H1 (cell line): Measurements from ENCODE around the gene SMIM35. TPM values are rescaled to one million over a fixed set of nuclear protein-coding genes. Genes with fewer than 3 reads are reported as not detected.

Experiments used
- CTCF ChIA-PET: fragments of 300-600 bp; sonication (Branson Sonifier 250); formaldehyde crosslinking; loops from one replicate; lab custom pipeline; 2021; ENCODE audit not compliant: partially characterized antibody; lab: Charles Lee
- POLR2A ChIA-PET: fragments of 300-600 bp; sonication (Branson Sonifier 250); formaldehyde crosslinking; loops from one replicate; lab custom pipeline; 2021; ENCODE audit warnings: inconsistent platforms; ENCODE audit not compliant: partially characterized antibody; lab: Charles Lee
- DNase-seq, 2 experiments: peaks; one replicate each; pipeline versions ENCODE4 v3.0.0 to v3.0.0-alpha.2; 2010 to 2022; ENCODE audit warnings: low spot score in 2 of 2, low read depth in 1 of 2, mixed read lengths in 1 of 2
- FAIRE-seq: peaks from 2 replicates; lab custom pipeline; 2011; peaks lifted over from hg19 to GRCh38; lab: Jason Lieb, UNC
- H2AFZ ChIP-seq: 2 replicates; pipeline ENCODE4 v1.8.1; 2012; ENCODE audit warnings: low read length, inconsistent platforms
- H2AK5ac ChIP-seq: 2 replicates; pipeline ENCODE4 v1.6.1; 2013; ENCODE audit warnings: low read depth, low read length
- H2BK120ac ChIP-seq: replicated peaks from 2 replicates; pipeline ENCODE3; 2013; ENCODE audit warnings: low read depth, low read length, inconsistent platforms
- H2BK12ac ChIP-seq: 2 replicates; pipeline ENCODE4 v1.6.1; 2013; ENCODE audit warnings: low read depth, low read length
- H2BK15ac ChIP-seq: 2 replicates; pipeline ENCODE4 v1.6.1; 2013; ENCODE audit warnings: low read length
- H2BK20ac ChIP-seq: 2 replicates; pipeline ENCODE4 v1.6.1; 2013; ENCODE audit warnings: low read length
- H2BK5ac ChIP-seq: 2 replicates; pipeline ENCODE4 v1.6.1; 2013; ENCODE audit warnings: low read depth, low read length
- H3K14ac ChIP-seq: 2 replicates; pipeline ENCODE4 v1.6.1; 2013; ENCODE audit warnings: inconsistent platforms; ENCODE audit not compliant: insufficient read length
- H3K18ac ChIP-seq: 2 replicates; pipeline ENCODE4 v1.6.1; 2013; ENCODE audit warnings: low read length; ENCODE audit errors: extremely low read depth
- H3K23ac ChIP-seq: 2 replicates; pipeline ENCODE4 v1.6.1; 2013; ENCODE audit warnings: inconsistent platforms; ENCODE audit not compliant: insufficient read length
- H3K23me2 ChIP-seq: 2 replicates; pipeline ENCODE4 v1.6.1; 2013; ENCODE audit warnings: low read depth, low read length
- H3K27ac ChIP-seq: 2 replicates; pipeline ENCODE4 v1.6.1; 2011; ENCODE audit warnings: low read depth, low read length, inconsistent platforms
- H3K27me3 ChIP-seq, 4 experiments: replicated peaks in 1 of 4; 1 replicate in 1 of 4; 2 replicates in 3 of 4; pipeline versions ENCODE4 v1.6.1 to v1.8.1; 2011 to 2013; ENCODE audit warnings: low read length in 3 of 4, mild to moderate bottlenecking in 3 of 4, inconsistent platforms in 2 of 4, mixed read lengths in 2 of 4, moderate library complexity in 1 of 4; ENCODE audit not compliant: control insufficient read depth in 3 of 4, insufficient read depth in 3 of 4; ENCODE audit errors: extremely low read depth in 1 of 4
- H3K36me3 ChIP-seq, 4 experiments: 2 replicates each; pipeline versions ENCODE4 v1.6.1 to v1.8.1; 2011 to 2013; ENCODE audit warnings: mild to moderate bottlenecking in 4 of 4, low read length in 3 of 4, moderate library complexity in 2 of 4, control low read depth in 1 of 4, inconsistent platforms in 1 of 4; ENCODE audit not compliant: insufficient read depth in 4 of 4, control insufficient read depth in 2 of 4
- H3K4ac ChIP-seq: replicated peaks from 2 replicates; pipeline ENCODE3; 2013; ENCODE audit warnings: low read length, low read depth, mixed read lengths, inconsistent platforms; ENCODE audit not compliant: insufficient read length
- H3K4me1 ChIP-seq, 4 experiments: replicated peaks in 1 of 4; 1 replicate in 1 of 4; 2 replicates in 3 of 4; pipeline versions ENCODE4 v1.6.1 to v1.8.1; 2011 to 2013; ENCODE audit warnings: low read length in 3 of 4, inconsistent platforms in 2 of 4, mixed read lengths in 1 of 4; ENCODE audit not compliant: insufficient read depth in 4 of 4, control insufficient read depth in 3 of 4
- H3K4me2 ChIP-seq, 2 experiments: 2 replicates each; pipeline versions ENCODE4 v1.6.1 to v1.8.1; 2011 to 2013; ENCODE audit warnings: low read depth in 2 of 2, low read length in 2 of 2, control low read depth in 1 of 2, inconsistent platforms in 1 of 2, mild to moderate bottlenecking in 1 of 2; ENCODE audit not compliant: insufficient read depth in 1 of 2
- H3K4me3 ChIP-seq, 4 experiments: fragments of 200-600, 300-600 bp in 1 of 4; sonication (generic), shearing (Covaris generic), sonication (Bioruptor Twin) in 1 of 4; 2 replicates each; pipeline versions ENCODE4 v1.5.1 to v1.8.1; 2011 to 2016; ENCODE audit warnings: low read length in 4 of 4, low read depth in 3 of 4, control low read depth in 2 of 4, inconsistent platforms in 2 of 4, mild to moderate bottlenecking in 2 of 4, mixed read lengths in 1 of 4, moderate library complexity in 1 of 4; ENCODE audit not compliant: insufficient read depth in 2 of 4; ENCODE audit errors: extremely low read depth in 1 of 4
- H3K56ac ChIP-seq: replicated peaks from 2 replicates; pipeline ENCODE3; 2013; ENCODE audit warnings: low read depth, mild to moderate bottlenecking, mixed read lengths, low read length, inconsistent platforms; ENCODE audit not compliant: insufficient read length
- H3K79me1 ChIP-seq: 2 replicates; pipeline ENCODE4 v1.6.1; 2013; ENCODE audit warnings: low read depth, low read length, control low read depth
- H3K79me2 ChIP-seq, 2 experiments: 2 replicates each; pipeline versions ENCODE4 v1.6.1 to v1.8.1; 2012 to 2013; ENCODE audit warnings: low read length in 2 of 2, mild to moderate bottlenecking in 2 of 2, inconsistent platforms in 1 of 2; ENCODE audit not compliant: insufficient read depth in 2 of 2, control insufficient read depth in 1 of 2
- H3K9ac ChIP-seq, 4 experiments: replicated peaks in 1 of 4; 1 replicate in 1 of 4; 2 replicates in 3 of 4; pipeline versions ENCODE4 v1.6.1 to v1.8.1; 2011 to 2013; ENCODE audit warnings: low read depth in 3 of 4, low read length in 3 of 4, control low read depth in 2 of 4, mild to moderate bottlenecking in 2 of 4, moderate library complexity in 2 of 4, inconsistent platforms in 1 of 4; ENCODE audit errors: extremely low read depth in 1 of 4
- H3K9me3 ChIP-seq, 2 experiments: 2 replicates each; pipeline versions ENCODE4 v1.6.1 to v1.8.1; 2012 to 2013; ENCODE audit warnings: mild to moderate bottlenecking in 2 of 2, moderate library complexity in 2 of 2, control low read depth in 1 of 2, inconsistent platforms in 1 of 2, low read depth in 1 of 2, low read length in 1 of 2, mixed read lengths in 1 of 2; ENCODE audit not compliant: insufficient read depth in 2 of 2
- H4K20me1 ChIP-seq, 2 experiments: replicated peaks in 1 of 2; 2 replicates each; pipeline versions ENCODE3 to v1.8.1; 2011 to 2013; ENCODE audit warnings: inconsistent platforms in 2 of 2, low read length in 2 of 2, mild to moderate bottlenecking in 1 of 2; ENCODE audit not compliant: insufficient read depth in 2 of 2, control insufficient read depth in 1 of 2
- H4K5ac ChIP-seq: 2 replicates; pipeline ENCODE4 v1.6.1; 2013; ENCODE audit warnings: low read length, low read depth, mixed read lengths, inconsistent platforms; ENCODE audit not compliant: insufficient read length
- H4K8ac ChIP-seq: 2 replicates; pipeline ENCODE4 v1.8.0; 2013; ENCODE audit warnings: mild to moderate bottlenecking, moderate library complexity, low read length, inconsistent platforms; ENCODE audit not compliant: insufficient read depth; ENCODE audit errors: extremely low read depth
- H4K91ac ChIP-seq: replicated peaks from 2 replicates; pipeline ENCODE3; 2013; ENCODE audit warnings: low read length, mixed read lengths, inconsistent platforms; ENCODE audit not compliant: insufficient read length
- BCL11A ChIP-seq, 2 experiments: IDR thresholded peaks; one replicate each; pipeline ENCODE4 v1.6.1; 2011; ENCODE audit warnings: low read depth in 2 of 2, low read length in 2 of 2, mild to moderate bottlenecking in 2 of 2
- HDAC2 ChIP-seq, 2 experiments: fragments of 300-600 bp in 1 of 2; sonication (generic) in 1 of 2; IDR thresholded peaks; 2 replicates each; pipeline ENCODE4 v1.6.1; 2011 to 2012; ENCODE audit warnings: low read depth in 2 of 2, low read length in 2 of 2, mild to moderate bottlenecking in 2 of 2, moderate library complexity in 2 of 2, borderline replicate concordance in 1 of 2, inconsistent platforms in 1 of 2
- NANOG ChIP-seq: IDR thresholded peaks from 2 replicates; pipeline ENCODE4 v1.6.1; 2011; ENCODE audit warnings: low read length, low read depth, mild to moderate bottlenecking, inconsistent platforms; ENCODE audit not compliant: insufficient read depth, poor library complexity, severe bottlenecking
- RAD21 ChIP-seq, 2 experiments: IDR thresholded peaks in 1 of 2; conservative IDR thresholded peaks in 1 of 2; 2 replicates each; pipeline ENCODE4 v1.6.1; 2011; ENCODE audit warnings: low read depth in 2 of 2, low read length in 2 of 2, improper control_type of control experiment in 1 of 2, inconsistent platforms in 1 of 2, mild to moderate bottlenecking in 1 of 2, moderate library complexity in 1 of 2
- WGBS, 2 experiments: shearing (Covaris generic) in 1 of 2; methylation state at CpG; one replicate each; pipeline versions ENCODE4 v1.1.6 to v1.1.7; 2013 to 2015; ENCODE audit warnings: low lambda C conversion rate in 2 of 2, mixed read lengths in 2 of 2, inconsistent platforms in 1 of 2, low coverage in 1 of 2, missing lambda C conversion rate in 1 of 2; ENCODE audit not compliant: insufficient replicate concordance in 2 of 2, insufficient coverage in 1 of 2, insufficient read length in 1 of 2; ENCODE audit errors: extremely low coverage in 1 of 2, missing lambda C conversion rate in 1 of 2; 5-methylcytosine and 5-hydroxymethylcytosine counted together
- polyA plus RNA-seq, 7 experiments: library from polyadenylated mRNA; depleted of rRNA in 3 of 7; stranded (reverse) in 5 of 7; unstranded in 2 of 7; fragments of >200 nt in 5 of 7; fragments of 200-250 nt in 2 of 7; gene quantifications; 1 replicate in 5 of 7; 2 replicates in 1 of 7; 4 replicates in 1 of 7; pipeline versions ENCODE4 v1.2.1 to v1.2.3, GENCODE V29; 2011 to 2013; ENCODE audit warnings: missing spikeins in 2 of 7, mixed read lengths in 2 of 7
- total RNA-seq: library from RNA; stranded (reverse); fragmentation: NEBNext Ultra II Directional; extraction: Animal tissue kit (Norgen Biotek cat#: 25700); gene quantifications from 2 replicates; pipeline ENCODE4 v1.2.1, GENCODE V29; 2021

SMIM35 gene
- total and polyA plus RNA-seq, 2 of the 8 experiments (the other 6 are each of a cell fraction or from before 2014, with no cell fraction given): not detected

DNA sequence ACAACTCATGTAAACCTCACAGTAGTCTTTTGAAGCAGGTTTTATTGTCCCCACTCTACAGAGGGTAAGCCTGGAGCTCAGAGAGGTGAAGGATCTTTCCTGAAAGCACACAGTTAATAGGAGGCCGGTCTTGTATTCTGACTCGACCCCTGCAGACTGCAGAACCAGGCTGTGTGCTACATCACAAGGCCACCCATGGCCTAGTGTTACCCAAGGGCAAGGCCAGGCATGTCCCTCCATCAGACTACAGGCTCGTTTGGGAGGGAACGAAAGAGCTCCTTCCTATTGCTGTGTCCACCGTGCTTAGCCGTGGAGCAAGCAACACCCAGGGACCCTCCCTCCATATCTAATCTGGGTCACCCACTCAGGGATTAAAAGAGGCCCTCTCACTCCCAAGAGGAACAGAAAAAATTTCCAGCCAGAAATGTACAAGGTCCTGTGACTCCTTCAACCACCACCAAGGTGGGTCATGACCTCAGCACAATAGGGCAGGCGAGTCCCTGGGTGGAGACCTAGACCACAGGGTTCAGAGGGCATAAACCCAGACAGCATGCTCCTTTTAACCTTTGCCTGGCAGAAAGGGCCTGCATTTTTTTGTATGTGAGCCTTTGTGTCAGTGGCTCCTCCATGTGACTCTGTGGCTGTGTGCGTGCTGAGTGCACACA, 6.3 kb upstream of the SMIM35 start:
- 0 out of 2 replicates have a peak overlapping the region, but pooled peaks have one; percentile 50 for H2BK20ac ChIP-seq
- ChIA-PET POLR2A (interaction anchor here (0.6 to 1.3 kb wide), 2 partner anchors 13 to 156 kb away, joined by 3 to 4 read pairs; no protein-coding TSS in a partner anchor), CTCF (interaction anchor here (0.6 to 2.0 kb wide), 2 partner anchors 9 to 156 kb away, joined by 3 to 5 read pairs; no protein-coding TSS in a partner anchor)
- H3K27ac ChIP-seq: no peak overlapping the region
- H3K4ac ChIP-seq: no peak overlapping the region
- TF ChIP-seq BCL11A (IDR thresholded peaks at IDR 0.05; ENCODE audit: low read depth in 2 of 2, low read length in 2 of 2): no peak
- no peak for TF ChIP-seq NANOG
- no peak for TF ChIP-seq RAD21 (IDR thresholded peaks at IDR 0.05 in 1 of 2, conservative IDR thresholded peaks at IDR 0.05 in 1 of 2; ENCODE audit: low read depth in 2 of 2, low read length in 2 of 2)
- TF ChIP-seq HDAC2 (IDR thresholded peaks at IDR 0.05; ENCODE audit: borderline replicate concordance in 1 of 2, low read depth in 2 of 2, low read length in 2 of 2): no peak
- TF ChIP-seq, all 59 proteins: peak for 0
- FAIRE-seq (no peak), DNase-seq (no peak)
- no peak overlapping the region for H3K4me3 ChIP-seq
- peak overlapping the region; percentile 83; the same call in 1 of the 2 replicates for H3K18ac ChIP-seq
- no peaks in the 10 kb centered on the region; a peak in 1 of 7 replicates for H3K4me1 ChIP-seq
- H4K8ac ChIP-seq: no peak overlapping the region
- no peak overlapping the region for H2BK12ac ChIP-seq
- no peak overlapping the region for H4K91ac ChIP-seq
- no peak overlapping the region for H3K9ac ChIP-seq
- peaks cover 2% of the 10 kb centered on the region; the same call in 1 of the 2 replicates for H3K23me2 ChIP-seq
- 82% methylated on average over 8 of the region's 8 CpGs; no CpG with 5 or more reads in 1 of the 2 experiments for WGBS, 2 experiments
- no peak overlapping the region for H3K56ac ChIP-seq
- H4K20me1 ChIP-seq: no peaks in the 10 kb centered on the region
- no peak overlapping the region for H2AK5ac ChIP-seq
- H3K79me1 ChIP-seq: no peaks in the 10 kb centered on the region
- H2BK120ac ChIP-seq: no peak overlapping the region
- no peaks in the 10 kb centered on the region for H3K79me2 ChIP-seq
- H3K9me3 ChIP-seq: peaks cover 2 to 5% of the 10 kb centered on the region in 2 experiments; a peak in 2 of 4 replicates
- no peaks in the 10 kb centered on the region; a peak in 1 of 7 replicates for H3K27me3 ChIP-seq
- H3K23ac ChIP-seq: no peak overlapping the region
- H2BK15ac ChIP-seq: no peak overlapping the region
- H3K14ac ChIP-seq: no peak overlapping the region
- H4K5ac ChIP-seq: no peak overlapping the region
- H2BK5ac ChIP-seq: no peak overlapping the region; the same call in 1 of the 2 replicates
- no peaks in the 10 kb centered on the region for H3K36me3 ChIP-seq
- H2AFZ ChIP-seq: peak overlapping the region; percentile 40; the same call in 1 of the 2 replicates
- no peak overlapping the region for H3K4me2 ChIP-seq
